Measurements from ENCODE around the gene ZBTB42. TPM values are rescaled to one million over a fixed set of nuclear protein-coding genes. Genes with fewer than 3 reads are reported as not detected.
A peak's percentile ranks its signal among the peaks of the same experiment; 100 is the strongest.

The ZBTB42 gene
- total RNA-seq, 1 experiment from 2014 or later = 1.4 TPM

DNA sequence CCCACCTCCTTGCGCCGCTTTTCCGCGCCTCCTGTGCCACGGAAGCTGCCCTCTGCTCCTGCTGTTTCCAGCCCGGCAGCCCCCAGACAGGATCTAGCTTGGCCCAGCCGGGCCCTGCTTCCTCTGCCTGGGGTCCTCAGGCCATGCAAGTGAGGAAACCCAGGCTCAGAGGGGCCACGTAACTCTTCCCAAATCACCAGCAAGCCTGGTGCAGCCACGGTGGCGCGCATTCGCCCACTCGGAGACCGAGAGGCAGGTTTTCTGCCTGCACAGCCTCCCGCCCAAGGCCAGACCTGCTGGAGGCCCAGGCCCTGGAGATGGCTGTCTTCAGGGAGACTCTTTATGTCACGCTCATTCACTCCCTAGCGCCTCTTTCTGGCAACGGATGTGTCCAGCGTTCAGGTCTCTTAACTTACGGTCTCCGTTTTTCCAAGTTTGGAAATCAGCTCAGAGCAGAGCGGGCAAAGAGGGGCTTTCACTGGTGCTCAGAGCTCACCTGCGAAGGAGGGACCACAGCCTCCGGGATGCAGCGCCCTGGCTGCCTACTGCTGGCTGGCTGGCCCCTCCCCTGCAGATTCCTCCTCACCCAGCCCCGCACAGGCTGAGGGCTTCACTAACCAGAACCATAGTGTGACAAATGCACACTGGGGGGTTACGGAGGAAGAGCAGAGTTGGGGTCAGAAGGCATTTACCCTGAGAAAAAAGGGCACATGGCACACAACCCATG lies 43.6 kb downstream of the ZBTB42 start:
- BruUV-seq (replicated peaks) = no TSS peak
- no peaks in the 10 kb centered on the region for H3K4me1 ChIP-seq (ENCODE audit: insufficient read depth, low read length, poor library complexity, severe bottlenecking)
- H3K4me3 ChIP-seq (ENCODE audit: low read depth, low read length, poor library complexity, severe bottlenecking) = peak overlapping the region; percentile 43
- DNase-seq (ENCODE audit: low spot score) = no peak
- H3K36me3 ChIP-seq (ENCODE audit: insufficient read depth, low read length, poor library complexity, severe bottlenecking) = no peaks in the 10 kb centered on the region
- TF ChIP-seq EZH2 (IDR thresholded peaks at IDR 0.05; ENCODE audit: borderline replicate concordance, low read depth, low read length, poor library complexity, severe bottlenecking) = no peak
- TF ChIP-seq, protein P1, sequence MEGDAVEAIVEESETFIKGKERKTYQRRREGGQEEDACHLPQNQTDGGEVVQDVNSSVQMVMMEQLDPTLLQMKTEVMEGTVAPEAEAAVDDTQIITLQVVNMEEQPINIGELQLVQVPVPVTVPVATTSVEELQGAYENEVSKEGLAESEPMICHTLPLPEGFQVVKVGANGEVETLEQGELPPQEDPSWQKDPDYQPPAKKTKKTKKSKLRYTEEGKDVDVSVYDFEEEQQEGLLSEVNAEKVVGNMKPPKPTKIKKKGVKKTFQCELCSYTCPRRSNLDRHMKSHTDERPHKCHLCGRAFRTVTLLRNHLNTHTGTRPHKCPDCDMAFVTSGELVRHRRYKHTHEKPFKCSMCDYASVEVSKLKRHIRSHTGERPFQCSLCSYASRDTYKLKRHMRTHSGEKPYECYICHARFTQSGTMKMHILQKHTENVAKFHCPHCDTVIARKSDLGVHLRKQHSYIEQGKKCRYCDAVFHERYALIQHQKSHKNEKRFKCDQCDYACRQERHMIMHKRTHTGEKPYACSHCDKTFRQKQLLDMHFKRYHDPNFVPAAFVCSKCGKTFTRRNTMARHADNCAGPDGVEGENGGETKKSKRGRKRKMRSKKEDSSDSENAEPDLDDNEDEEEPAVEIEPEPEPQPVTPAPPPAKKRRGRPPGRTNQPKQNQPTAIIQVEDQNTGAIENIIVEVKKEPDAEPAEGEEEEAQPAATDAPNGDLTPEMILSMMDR (conservative IDR thresholded peaks at IDR 0.05; ENCODE audit: low read depth, low read length) = no peak
- H3K27me3 ChIP-seq (replicated peaks; ENCODE audit: insufficient read depth, low read depth, low read length, poor library complexity) = peaks cover 46% of the 10 kb centered on the region
- H3K9me3 ChIP-seq (ENCODE audit: low read depth, low read length, poor library complexity, severe bottlenecking) = no peaks in the 10 kb centered on the region
- ChIA-PET CTCF (interaction anchor here (0.6 kb wide), 1 partner anchor 32 kb away, joined by 4 read pairs; no protein-coding TSS in a partner anchor), POLR2A (ENCODE audit: low non-redundant PET) (no interaction called here)
- intact Hi-C loops (cut with micrococcal nuclease; ENCODE audit: unreplicated experiment) = no loop called here
- no peak overlapping the region for H3K27ac ChIP-seq (ENCODE audit: low read depth, low read length, poor library complexity, severe bottlenecking)

DNA sequence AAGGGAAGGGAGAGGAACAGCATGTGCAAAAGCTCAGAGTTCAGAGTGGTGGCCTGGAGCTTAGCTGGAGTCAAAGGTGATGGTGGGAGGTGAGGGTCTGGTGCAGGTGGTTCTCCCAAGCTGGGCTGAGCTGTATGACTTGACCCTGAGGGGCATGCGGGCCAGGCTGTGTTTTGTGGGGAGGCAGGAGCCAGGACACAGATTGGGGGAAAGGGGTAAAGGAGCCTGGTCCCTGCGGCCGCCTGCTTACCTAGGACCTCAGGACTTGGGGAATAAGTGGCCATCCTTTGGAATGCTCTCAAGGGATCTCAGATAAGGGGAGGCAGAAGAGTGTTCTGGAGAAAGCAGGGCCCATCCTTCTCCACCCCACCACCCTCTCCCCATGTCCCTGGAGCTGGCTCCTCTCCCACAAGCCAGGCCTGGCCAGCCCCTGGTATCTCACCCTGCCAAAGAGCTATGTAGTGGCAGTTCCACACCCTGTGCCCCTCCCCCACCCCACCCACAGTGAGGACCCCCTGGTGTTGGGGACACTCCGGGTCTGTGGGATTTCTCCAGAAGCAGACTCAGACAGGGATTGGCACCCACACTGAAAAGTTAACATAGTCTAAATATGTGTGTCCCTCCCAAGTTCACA lies 44.2 kb downstream of the ZBTB42 start:
- no peak overlapping the region for H3K4me3 ChIP-seq (ENCODE audit: low read depth, low read length, poor library complexity, severe bottlenecking)
- H3K27me3 ChIP-seq (replicated peaks; ENCODE audit: insufficient read depth, low read depth, low read length, poor library complexity) = peaks cover 46% of the 10 kb centered on the region
- H3K4me1 ChIP-seq (ENCODE audit: insufficient read depth, low read length, poor library complexity, severe bottlenecking) = no peaks in the 10 kb centered on the region
- POLR2A ChIA-PET (ENCODE audit: low non-redundant PET) = no interaction called here
- TF ChIP-seq EZH2 (IDR thresholded peaks at IDR 0.05; ENCODE audit: borderline replicate concordance, low read depth, low read length, poor library complexity, severe bottlenecking) = no peak
- TF ChIP-seq, protein P1 (conservative IDR thresholded peaks at IDR 0.05; ENCODE audit: low read depth, low read length) = no peak
- no peaks in the 10 kb centered on the region for H3K36me3 ChIP-seq (ENCODE audit: insufficient read depth, low read length, poor library complexity, severe bottlenecking)
- intact Hi-C loops (cut with micrococcal nuclease; ENCODE audit: unreplicated experiment) = no loop called here
- no peak for DNase-seq (ENCODE audit: low spot score)
- H3K27ac ChIP-seq (ENCODE audit: low read depth, low read length, poor library complexity, severe bottlenecking) = no peak overlapping the region
- no peaks in the 10 kb centered on the region for H3K9me3 ChIP-seq (ENCODE audit: low read depth, low read length, poor library complexity, severe bottlenecking)
- no TSS peak for BruUV-seq (replicated peaks)
- CTCF ChIA-PET = no interaction called here

DNA sequence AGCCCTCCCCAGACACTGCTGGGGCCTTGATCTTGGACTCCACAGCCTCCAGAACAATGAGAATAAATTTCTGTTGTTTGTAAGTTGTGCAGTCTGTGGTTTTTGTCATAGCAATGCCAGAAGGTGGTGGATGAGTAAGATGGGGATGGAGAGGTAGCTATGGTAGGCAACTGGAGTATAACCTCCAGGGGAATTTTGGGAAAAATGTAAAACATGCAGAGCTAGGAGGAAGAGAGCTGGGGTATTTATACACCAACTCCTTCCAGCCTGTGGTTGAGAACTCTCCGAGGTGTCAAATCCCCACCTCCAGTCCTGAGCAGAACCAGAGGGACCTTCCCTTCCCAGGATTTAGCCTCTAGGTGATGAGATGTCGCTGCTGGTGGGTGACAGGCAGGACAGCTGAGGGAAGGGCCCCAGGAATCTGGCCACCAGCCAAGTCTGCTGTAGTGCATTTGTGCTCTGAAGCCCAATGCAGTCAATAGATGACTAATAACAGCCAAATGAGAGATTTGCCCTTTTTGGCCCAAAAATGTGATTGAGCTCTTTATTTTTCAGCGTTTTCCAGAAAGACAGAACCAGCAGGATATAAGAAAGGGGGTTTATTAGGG lies 45.0 kb downstream of the ZBTB42 start:
- H3K4me1 ChIP-seq (ENCODE audit: insufficient read depth, low read length, poor library complexity, severe bottlenecking) = no peaks in the 10 kb centered on the region
- intact Hi-C loops (cut with micrococcal nuclease; ENCODE audit: unreplicated experiment) = no loop called here
- BruUV-seq (replicated peaks) = no TSS peak
- no peaks in the 10 kb centered on the region for H3K36me3 ChIP-seq (ENCODE audit: insufficient read depth, low read length, poor library complexity, severe bottlenecking)
- no peak for DNase-seq (ENCODE audit: low spot score)
- peaks cover 42% of the 10 kb centered on the region for H3K27me3 ChIP-seq (replicated peaks; ENCODE audit: insufficient read depth, low read depth, low read length, poor library complexity)
- no peak for TF ChIP-seq EZH2 (IDR thresholded peaks at IDR 0.05; ENCODE audit: borderline replicate concordance, low read depth, low read length, poor library complexity, severe bottlenecking)
- TF ChIP-seq, protein P1 (conservative IDR thresholded peaks at IDR 0.05; ENCODE audit: low read depth, low read length) = no peak
- no peaks in the 10 kb centered on the region for H3K9me3 ChIP-seq (ENCODE audit: low read depth, low read length, poor library complexity, severe bottlenecking)
- H3K4me3 ChIP-seq (ENCODE audit: low read depth, low read length, poor library complexity, severe bottlenecking) = no peak overlapping the region
- ChIA-PET POLR2A (ENCODE audit: low non-redundant PET) (interaction anchor here (0.7 kb wide), 1 partner anchor 115 kb away, joined by 4 read pairs; no protein-coding TSS in a partner anchor), CTCF (no interaction called here)
- no peak overlapping the region for H3K27ac ChIP-seq (ENCODE audit: low read depth, low read length, poor library complexity, severe bottlenecking)
